ENCODE measurements around the gene RBMS3. TPM values are rescaled to one million over a fixed set of nuclear protein-coding genes. Genes with fewer than 3 reads are reported as not detected.

RBMS3 gene
- 33.1 and 37.3 TPM in 2 replicates for total RNA-seq

DNA sequence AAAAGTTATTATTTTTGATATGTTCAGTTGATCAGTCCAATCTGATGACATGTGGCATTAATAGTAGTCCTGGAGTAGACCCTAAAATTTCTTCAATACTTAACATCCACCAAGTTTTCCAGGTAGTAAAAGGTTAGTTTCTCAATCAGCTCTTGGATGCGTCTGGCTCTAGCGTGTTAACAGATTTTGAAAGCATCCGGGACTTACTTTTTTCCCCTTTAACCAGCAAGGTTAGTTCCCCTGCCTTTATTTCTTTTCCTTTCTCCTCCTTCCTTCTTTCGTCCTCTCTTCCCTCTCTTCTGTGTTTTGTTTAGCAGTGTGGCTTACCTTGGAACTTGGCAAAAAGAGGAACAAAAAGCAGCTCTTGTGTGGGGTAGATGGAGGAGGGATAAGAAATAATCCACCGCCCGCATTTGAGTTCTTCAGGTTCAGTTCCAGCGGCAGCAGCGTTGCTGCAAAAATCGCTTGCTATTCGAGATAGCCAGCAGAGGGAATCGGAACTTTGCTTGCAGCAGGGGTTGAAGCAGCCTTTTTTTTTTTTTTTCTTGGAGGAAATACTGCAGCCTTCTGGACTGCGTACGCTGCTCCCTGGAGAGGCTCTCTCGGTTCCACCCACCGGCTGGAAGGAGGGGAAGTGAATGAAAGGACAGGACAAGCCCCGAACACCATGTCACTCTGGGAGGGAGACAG is at the start of gene RBMS3:
Gene RBMS3, plus strand, starts transcription at position 668 of the 690 bp plus-strand sequence.

Measured in dermis lymphatic vessel endothelial cell (primary cell).